SJSA1 (cell line): ENCODE data around the gene FOXD4L1. TPM values are rescaled to one million over a fixed set of nuclear protein-coding genes. Genes with fewer than 3 reads are reported as not detected.
"Not testable (repeated sequence)": the region's sequence is repeated elsewhere in the genome, so short reads cannot be mapped to it uniquely, and the experiment has no call there.

Experiments used
- DNase-seq, 2 experiments: peaks; one replicate each; pipeline ENCODE4 v3.0.0-alpha.2; 2015 to 2020; ENCODE audit warnings: low spot score in 2 of 2, low read depth in 1 of 2
- H3K27ac ChIP-seq: fragments of 250-450 bp; sonication (Bioruptor Pico); 2 replicates; pipeline ENCODE4 v1.5.1; 2020; ENCODE audit warnings: mild to moderate bottlenecking, moderate library complexity
- H3K27me3 ChIP-seq: fragments of 250-450 bp; sonication (Bioruptor Pico); replicated peaks from 2 replicates; pipeline ENCODE4 v1.5.1; 2020; ENCODE audit warnings: mild to moderate bottlenecking, moderate library complexity
- H3K36me3 ChIP-seq: fragments of 250-450 bp; sonication (Bioruptor Pico); 2 replicates; pipeline ENCODE4 v1.5.1; 2020; ENCODE audit warnings: mild to moderate bottlenecking
- H3K4me1 ChIP-seq: fragments of 250-450 bp; sonication (Bioruptor Pico); replicated peaks from 2 replicates; pipeline ENCODE4 v1.6.1; 2021; ENCODE audit warnings: mild to moderate bottlenecking
- H3K4me3 ChIP-seq: fragments of 250-450 bp; sonication (Bioruptor Pico); 2 replicates; pipeline ENCODE4 v1.5.1; 2020; ENCODE audit warnings: mild to moderate bottlenecking
- H3K9me3 ChIP-seq: fragments of 250-450 bp; sonication (Bioruptor Pico); replicated peaks from 2 replicates; pipeline ENCODE4 v1.5.1; 2020; ENCODE audit warnings: mild to moderate bottlenecking
- total RNA-seq: library from RNA; depleted of rRNA; stranded (reverse); fragments of >200 nt; shearing (Covaris generic); gene quantifications from 2 replicates; pipeline ENCODE4 v1.2.3, GENCODE V29; 2014; rRNA removed

Gene FOXD4L1
- total RNA-seq, 1 experiment from 2014 or later, result not detected

- not testable (repeated sequence) for H3K27me3 ChIP-seq, H3K4me3 ChIP-seq, H3K36me3 ChIP-seq, DNase-seq, H3K27ac ChIP-seq, H3K4me1 ChIP-seq, H3K9me3 ChIP-seq
Measured at GRCh38 chr2:113541976-113542485, 43.6 kb downstream of the FOXD4L1 start.

GRCh38 chr2:113542529-113542928 is 44.1 kb downstream of the FOXD4L1 start:
- DNase-seq, H3K27ac ChIP-seq: not testable (repeated sequence)

More at GRCh38 chr2:113542529-113542928, 44.1 kb downstream of the FOXD4L1 start:
- not testable (repeated sequence) for H3K36me3 ChIP-seq, H3K9me3 ChIP-seq, H3K4me3 ChIP-seq, H3K4me1 ChIP-seq, H3K27me3 ChIP-seq

Other genes starting within 250 kb of the FOXD4L1 start
- not detected in 2 replicates for gene PAX8, start 219.7 kb upstream of the FOXD4L1 start, total RNA-seq
- gene ZNG1B, start 61.0 kb upstream of the FOXD4L1 start, total RNA-seq, result 41.6 and 44.9 TPM in 2 replicates
- 2.3 and 6.5 TPM in 2 replicates for gene RABL2A, start 128.6 kb downstream of the FOXD4L1 start, total RNA-seq